CD4-positive, alpha-beta T cell (primary cell): ENCODE results near the gene NPC1. TPM values are rescaled to one million over a fixed set of nuclear protein-coding genes. Genes with fewer than 3 reads are reported as not detected.
A peak's percentile ranks its signal among the peaks of the same experiment; 100 is the strongest.

Experiments
- ATAC-seq: fragments of 200-7000 bp; cut with Tn5 transposase; one replicate; pipeline ENCODE4 v1.10.0; 2022; ENCODE audit warnings: mild to moderate bottlenecking; ENCODE audit not compliant: poor library complexity
- CTCF ChIA-PET: fragments of 350-600 bp; sonication (Branson Sonifier 250); formaldehyde crosslinking; loops from one replicate; lab custom pipeline; 2021; ENCODE audit warnings: antibody characterized with exemption, inconsistent platforms; lab: Charles Lee
- POLR2A ChIA-PET: fragments of 350-600 bp; sonication (Branson Sonifier 250); formaldehyde crosslinking; loops from one replicate; lab custom pipeline; 2021; ENCODE audit warnings: antibody characterized with exemption, inconsistent platforms; lab: Charles Lee
- DNase-seq, 14 experiments: peaks; one replicate each; pipeline ENCODE4 v3.0.0-alpha.2; 2013 to 2020; ENCODE audit warnings: mixed read lengths in 2 of 14
- H3K27ac ChIP-seq, 2 donors: one replicate each; pipeline versions ENCODE4 v1.5.1 to v1.7.0; 2013; ENCODE audit warnings: low read length in 2 of 2, low read depth in 1 of 2, mild to moderate bottlenecking in 1 of 2
- H3K27me3 ChIP-seq, 2 experiments: 1 replicate in 1 of 2; 2 replicates in 1 of 2; pipeline versions ENCODE4 v1.6.1 to v1.7.0; 2013; ENCODE audit warnings: low read length in 2 of 2, control low read depth in 1 of 2, mild to moderate bottlenecking in 1 of 2, moderate library complexity in 1 of 2; ENCODE audit not compliant: insufficient read depth in 2 of 2, control insufficient read depth in 1 of 2
- H3K36me3 ChIP-seq: one replicate; pipeline ENCODE4 v1.6.1; 2013; ENCODE audit warnings: low read length, control low read depth; ENCODE audit not compliant: insufficient read depth
- H3K4me1 ChIP-seq: one replicate; pipeline ENCODE4 v1.6.1; 2013; ENCODE audit warnings: low read length, control low read depth; ENCODE audit not compliant: insufficient read depth
- H3K4me3 ChIP-seq: one replicate; pipeline ENCODE4 v1.5.1; 2013; ENCODE audit warnings: mild to moderate bottlenecking, low read length, moderate library complexity
- H3K9me3 ChIP-seq, 2 experiments: 1 replicate in 1 of 2; 2 replicates in 1 of 2; pipeline versions ENCODE4 v1.6.1 to v1.7.0; 2013; ENCODE audit warnings: low read length in 2 of 2, mild to moderate bottlenecking in 2 of 2, control low read depth in 1 of 2, moderate library complexity in 1 of 2; ENCODE audit not compliant: control insufficient read depth in 1 of 2, insufficient read depth in 1 of 2
- H3K27ac Mint-ChIP-seq: one replicate; pipeline ENCODE4 v1.8.0; 2020; ENCODE audit warnings: mixed read lengths
- H3K27me3 Mint-ChIP-seq: one replicate; pipeline ENCODE4 v1.8.0; 2021; ENCODE audit warnings: mixed read lengths
- H3K36me3 Mint-ChIP-seq: one replicate; pipeline ENCODE4 v1.8.0; 2021; ENCODE audit warnings: low read depth, mixed read lengths
- H3K4me1 Mint-ChIP-seq: one replicate; pipeline ENCODE4 v1.8.0; 2021; ENCODE audit warnings: low read depth, mixed read lengths
- H3K4me3 Mint-ChIP-seq: one replicate; pipeline ENCODE4 v1.8.0; 2020; ENCODE audit warnings: mild to moderate bottlenecking, mixed read lengths
- H3K9me3 Mint-ChIP-seq: one replicate; pipeline ENCODE4 v1.8.0; 2020; ENCODE audit warnings: mixed read lengths
- CTCF ChIP-seq: fragments of 200-600 bp; IDR thresholded peaks from one replicate; pipeline ENCODE4 v1.8.0; 2022; ENCODE audit warnings: antibody characterized with exemption, mild to moderate bottlenecking
- intact Hi-C, 2 experiments: fragments of 100-400 bp; cut with DNase I in 1 of 2; cut with micrococcal nuclease in 1 of 2; formaldehyde crosslinking; loops; one replicate each; pipeline versions ENCODE4 v1.15.1 to v1.9.0; 2023 to 2025; cut with DNase I, micrococcal nuclease
- total RNA-seq, 174 experiments: library from RNA in 2 of 174; stranded (reverse) in 2 of 174; gene quantifications; one replicate each; pipeline ENCODE4 v1.2.3 and lab custom pipeline; 2021 to 2026

The NPC1 gene
- total RNA-seq, 2 experiments from 2014 or later = 17.2 to 17.6 TPM

DNA sequence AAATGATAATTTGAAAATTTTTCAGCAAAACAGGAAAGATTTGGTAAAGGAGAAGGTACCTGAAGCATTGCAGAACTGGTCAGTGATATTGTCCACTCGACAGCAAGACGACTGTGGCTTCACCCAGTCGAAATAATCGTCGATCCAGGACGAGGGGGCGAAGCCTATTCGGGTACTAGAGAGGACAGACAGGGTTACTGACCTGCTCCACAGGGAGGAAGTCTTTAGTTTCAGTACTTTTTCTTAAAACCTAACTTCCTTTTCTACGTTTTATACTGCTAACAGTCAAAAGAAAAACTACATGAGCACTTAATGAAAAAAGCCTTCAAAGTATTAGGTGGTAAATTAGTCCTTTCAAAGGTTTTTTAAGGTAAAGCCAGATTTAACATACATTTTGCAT, 47.0 kb downstream of the NPC1 start:
- H3K4me3 ChIP-seq = no peak overlapping the region
- TF ChIP-seq CTCF = no peak
- Mint-ChIP-seq H3K4me1 (peaks cover 37% of the 10 kb centered on the region), H3K4me3 (no peak overlapping the region), H3K27me3 (no peaks in the 10 kb centered on the region), H3K9me3 (no peaks in the 10 kb centered on the region), H3K36me3 (peaks cover 88% of the 10 kb centered on the region), H3K27ac (peak overlapping the region; percentile 68)
- ATAC-seq = no peak
- CTCF ChIA-PET = interaction anchor here (1.1 kb wide), 1 partner anchor 23 kb away, joined by 3 read pairs; no protein-coding TSS in a partner anchor
- no peak overlapping the region for H3K27ac ChIP-seq
- POLR2A ChIA-PET = no interaction called here
- no peaks in the 10 kb centered on the region for H3K9me3 ChIP-seq
- H3K36me3 ChIP-seq = peaks cover 80% of the 10 kb centered on the region
- no peaks in the 10 kb centered on the region for H3K27me3 ChIP-seq
- H3K4me1 ChIP-seq = peaks cover 35% of the 10 kb centered on the region
- intact Hi-C loops = no loop called here
- DNase-seq = peak in 1 of 14 experiments; percentile 1

GRCh38 chr18:23538870-23539269, 47.4 kb downstream of the NPC1 start:
- no peaks in the 10 kb centered on the region for H3K27me3 Mint-ChIP-seq
- ATAC-seq = no peak
- Histone ChIP-seq H3K4me1 (peaks cover 35% of the 10 kb centered on the region), H3K36me3 (peaks cover 80% of the 10 kb centered on the region), H3K27ac (no peak overlapping the region), H3K9me3 (no peaks in the 10 kb centered on the region), H3K4me3 (no peak overlapping the region), H3K27me3 (no peaks in the 10 kb centered on the region)
- DNase-seq = no peak
- peaks cover 37% of the 10 kb centered on the region for H3K4me1 Mint-ChIP-seq
- H3K9me3 Mint-ChIP-seq = no peaks in the 10 kb centered on the region
- peak overlapping the region; percentile 68 for H3K27ac Mint-ChIP-seq
- H3K36me3 Mint-ChIP-seq = peaks cover 88% of the 10 kb centered on the region
- POLR2A ChIA-PET = no interaction called here
- H3K4me3 Mint-ChIP-seq = no peak overlapping the region
- intact Hi-C loops = no loop called here
- CTCF ChIA-PET = interaction anchor here (1.1 kb wide), 1 partner anchor 23 kb away, joined by 3 read pairs; no protein-coding TSS in a partner anchor
- TF ChIP-seq CTCF = no peak

- CTCF ChIA-PET = interaction anchor here (1.1 kb wide), 1 partner anchor 22 kb away, joined by 3 read pairs; no protein-coding TSS in a partner anchor
- intact Hi-C loops = no loop called here
Observed at GRCh38 chr18:23538001-23538400, 48.3 kb downstream of the NPC1 start.

More at GRCh38 chr18:23538001-23538400, 48.3 kb downstream of the NPC1 start:
- Histone ChIP-seq H3K9me3 (no peaks in the 10 kb centered on the region), H3K27me3 (no peaks in the 10 kb centered on the region), H3K27ac (no peak overlapping the region), H3K4me3 (no peak overlapping the region), H3K4me1 (peaks cover 35% of the 10 kb centered on the region), H3K36me3 (peaks cover 81% of the 10 kb centered on the region)
- Mint-ChIP-seq H3K9me3 (no peaks in the 10 kb centered on the region), H3K27me3 (no peaks in the 10 kb centered on the region), H3K4me1 (peaks cover 37% of the 10 kb centered on the region), H3K36me3 (peaks cover 91% of the 10 kb centered on the region), H3K4me3 (no peak overlapping the region), H3K27ac (no peak overlapping the region)
- DNase-seq = no peak
- TF ChIP-seq CTCF = no peak
- ATAC-seq = no peak
- POLR2A ChIA-PET = no interaction called here
